ENCODE data around the gene SRRT. TPM values are rescaled to one million over a fixed set of nuclear protein-coding genes. Genes with fewer than 3 reads are reported as not detected.
"Not testable (repeated sequence)": the region's sequence is repeated elsewhere in the genome, so short reads cannot be mapped to it uniquely, and the experiment has no call there.

Gene SRRT
- total RNA-seq, 1 experiment from 2014 or later: 43.4 TPM

GRCh38 chr7:100921039-100921438 lies 46.1 kb downstream of the SRRT start:
- DNase-seq (ENCODE audit: extremely low read depth, low read depth): no peak

- DNase-seq (ENCODE audit: extremely low read depth, low read depth): not testable (repeated sequence)
Observed at GRCh38 chr7:100923616-100924015, 48.7 kb downstream of the SRRT start.

- DNase-seq (ENCODE audit: extremely low read depth, low read depth): no peak
Observed at GRCh38 chr7:100929808-100930174, 54.9 kb downstream of the SRRT start.

- no peak for DNase-seq (ENCODE audit: extremely low read depth, low read depth)
Observed at GRCh38 chr7:100933734-100934133, 58.8 kb downstream of the SRRT start.

GRCh38 chr7:100935381-100935780 lies 60.5 kb downstream of the SRRT start:
- not testable (repeated sequence) for DNase-seq (ENCODE audit: extremely low read depth, low read depth)

GRCh38 chr7:100936167-100936566 lies 61.3 kb downstream of the SRRT start:
- not testable (repeated sequence) for DNase-seq (ENCODE audit: extremely low read depth, low read depth)

Small RNA genes within 50 kb of the gene (small RNA-seq; reads per million reads assigned to genes)
- gene RN7SL549P: 0 reads per million in 2 experiments
- 0 reads per million in 2 experiments for gene RPS29P15

Other genes starting within 250 kb of the SRRT start
- 1.4 and 3.8 TPM in 2 replicates for gene TFR2, start 233.6 kb upstream of the SRRT start, total RNA-seq (2014; rRNA removed; shearing (Covaris generic))
- not detected in 2 replicates for gene ACTL6B, start 218.7 kb upstream of the SRRT start, total RNA-seq (2014; rRNA removed; shearing (Covaris generic))
- gene GNB2, start 201.4 kb upstream of the SRRT start, total RNA-seq (2014; rRNA removed; shearing (Covaris generic)): 88.0 and 96.4 TPM in 2 replicates
- gene GIGYF1, start 180.9 kb upstream of the SRRT start, total RNA-seq (2014; rRNA removed; shearing (Covaris generic)): 15.7 and 17.2 TPM in 2 replicates
- 45.7 and 50.1 TPM in 2 replicates for gene POP7, start 169.0 kb upstream of the SRRT start, total RNA-seq (2014; rRNA removed; shearing (Covaris generic))
- not detected in 2 replicates for gene EPO, start 154.6 kb upstream of the SRRT start, total RNA-seq (2014; rRNA removed; shearing (Covaris generic))
- not detected in 2 replicates for gene ZAN, start 141.5 kb upstream of the SRRT start, total RNA-seq (2014; rRNA removed; shearing (Covaris generic))
- 45.3 and 49.1 TPM in 2 replicates for gene EPHB4, start 47.6 kb upstream of the SRRT start, total RNA-seq (2014; rRNA removed; shearing (Covaris generic))
- gene SLC12A9, start 22.4 kb upstream of the SRRT start, total RNA-seq (2014; rRNA removed; shearing (Covaris generic)): 10.5 and 11.8 TPM in 2 replicates
- gene TRIP6, start 7.7 kb upstream of the SRRT start, total RNA-seq (2014; rRNA removed; shearing (Covaris generic)): 75.8 and 78.5 TPM in 2 replicates
- gene UFSP1, start 14.6 kb downstream of the SRRT start, total RNA-seq (2014; rRNA removed; shearing (Covaris generic)): 4.6 and 7.0 TPM in 2 replicates
- 0.17 and 0.27 TPM in 2 replicates for gene ACHE, start 20.8 kb downstream of the SRRT start, total RNA-seq (2014; rRNA removed; shearing (Covaris generic))
- 0.32 TPM in 1 of 2 replicates, not detected in the other for gene MUC3A, start 74.4 kb downstream of the SRRT start, total RNA-seq (2014; rRNA removed; shearing (Covaris generic))
- gene MUC12, start 94.5 kb downstream of the SRRT start, total RNA-seq (2014; rRNA removed; shearing (Covaris generic)): 0.30 TPM in 1 of 2 replicates, not detected in the other
- not detected in 2 replicates for gene MUC17, start 145.0 kb downstream of the SRRT start, total RNA-seq (2014; rRNA removed; shearing (Covaris generic))
- gene TRIM56, start 210.4 kb downstream of the SRRT start, total RNA-seq (2014; rRNA removed; shearing (Covaris generic)): 9.8 and 12.9 TPM in 2 replicates

Data from NCI-H460 (cell line).